K562 (cell line): ENCODE results near the gene ADAMTSL3.

Experiments
- EZH2 ChIP-seq: IDR thresholded peaks from 2 replicates; pipeline ENCODE4 v1.6.1; 2012; ENCODE audit warnings: low read depth, mild to moderate bottlenecking, inconsistent platforms, low read length, borderline replicate concordance
- LEF1 ChIP-seq: fragments of 450-650 bp; IDR thresholded peaks from 2 replicates; pipeline ENCODE4 v1.6.1; 2016; ENCODE audit warnings: mild to moderate bottlenecking
- MEF2A ChIP-seq: IDR thresholded peaks from 2 replicates; pipeline ENCODE4 v1.6.1; 2011; ENCODE audit warnings: low read depth, mild to moderate bottlenecking, low read length, moderate library complexity; ENCODE audit not compliant: control insufficient read depth
- MTA1 ChIP-seq: fragments of 450-650 bp; IDR thresholded peaks from 2 replicates; pipeline ENCODE4 v1.6.1; 2017; ENCODE audit warnings: borderline replicate concordance
- TF ChIP-seq, protein P1 (sequence below), 3 experiments: IDR thresholded peaks in 2 of 3; conservative IDR thresholded peaks in 1 of 3; 2 replicates each; pipeline ENCODE4 v1.5.1; 2011 to 2012; ENCODE audit warnings: low read length in 3 of 3, mild to moderate bottlenecking in 3 of 3, control low read depth in 2 of 3, improper control_type of control experiment in 1 of 3, inconsistent platforms in 1 of 3, low read depth in 1 of 3, mixed read lengths in 1 of 3, moderate library complexity in 1 of 3; ENCODE audit not compliant: insufficient read depth in 2 of 3
- TF ChIP-seq, protein P2 (sequence below): sonication (generic); formaldehyde crosslinking; IDR thresholded peaks from 2 replicates; pipeline ENCODE4 v1.8.0; 2023; ENCODE audit warnings: mild to moderate bottlenecking, missing genetic modification reagents
- TF ChIP-seq, protein P3 (sequence below): sonication (generic); formaldehyde crosslinking; IDR thresholded peaks from 2 replicates; pipeline ENCODE4 v1.9.0; 2022; ENCODE audit warnings: mild to moderate bottlenecking, missing genetic modification reagents
- TF ChIP-seq, protein P4 (sequence below): sonication (generic); formaldehyde crosslinking; IDR thresholded peaks from 2 replicates; pipeline ENCODE4 v1.5.0; 2020; ENCODE audit warnings: missing genetic modification reagents

DNA sequence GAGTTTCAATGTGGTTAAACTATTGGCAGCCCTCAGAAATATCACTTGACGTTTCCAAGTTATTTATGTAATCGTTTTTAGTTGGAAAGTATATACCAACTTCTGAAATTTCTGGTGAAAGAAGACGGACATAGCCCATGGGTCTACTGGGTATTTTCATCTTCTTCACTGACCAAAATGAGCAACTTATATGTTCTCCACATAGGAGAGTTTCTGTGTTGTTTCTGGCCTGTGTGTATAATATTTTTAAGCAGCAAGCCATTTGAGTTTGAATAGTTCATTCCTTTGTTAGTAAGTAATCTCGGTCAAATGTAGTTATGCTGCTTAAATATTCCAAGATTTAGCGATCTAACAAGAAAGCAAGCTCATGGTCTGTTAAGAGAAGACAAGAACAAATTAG is 57.3 kb downstream of the ADAMTSL3 start:
- TF ChIP-seq LEF1 (no peak), MEF2A (no peak), EZH2 (no peak), MTA1 (no peak)
- TF ChIP-seq, protein P1, sequence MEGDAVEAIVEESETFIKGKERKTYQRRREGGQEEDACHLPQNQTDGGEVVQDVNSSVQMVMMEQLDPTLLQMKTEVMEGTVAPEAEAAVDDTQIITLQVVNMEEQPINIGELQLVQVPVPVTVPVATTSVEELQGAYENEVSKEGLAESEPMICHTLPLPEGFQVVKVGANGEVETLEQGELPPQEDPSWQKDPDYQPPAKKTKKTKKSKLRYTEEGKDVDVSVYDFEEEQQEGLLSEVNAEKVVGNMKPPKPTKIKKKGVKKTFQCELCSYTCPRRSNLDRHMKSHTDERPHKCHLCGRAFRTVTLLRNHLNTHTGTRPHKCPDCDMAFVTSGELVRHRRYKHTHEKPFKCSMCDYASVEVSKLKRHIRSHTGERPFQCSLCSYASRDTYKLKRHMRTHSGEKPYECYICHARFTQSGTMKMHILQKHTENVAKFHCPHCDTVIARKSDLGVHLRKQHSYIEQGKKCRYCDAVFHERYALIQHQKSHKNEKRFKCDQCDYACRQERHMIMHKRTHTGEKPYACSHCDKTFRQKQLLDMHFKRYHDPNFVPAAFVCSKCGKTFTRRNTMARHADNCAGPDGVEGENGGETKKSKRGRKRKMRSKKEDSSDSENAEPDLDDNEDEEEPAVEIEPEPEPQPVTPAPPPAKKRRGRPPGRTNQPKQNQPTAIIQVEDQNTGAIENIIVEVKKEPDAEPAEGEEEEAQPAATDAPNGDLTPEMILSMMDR (IDR thresholded peaks at IDR 0.05 in 2 of 3, conservative IDR thresholded peaks at IDR 0.05 in 1 of 3; ENCODE audit: insufficient read depth in 2 of 3, low read depth in 1 of 3, low read length in 3 of 3): no peak
- TF ChIP-seq, protein P2, sequence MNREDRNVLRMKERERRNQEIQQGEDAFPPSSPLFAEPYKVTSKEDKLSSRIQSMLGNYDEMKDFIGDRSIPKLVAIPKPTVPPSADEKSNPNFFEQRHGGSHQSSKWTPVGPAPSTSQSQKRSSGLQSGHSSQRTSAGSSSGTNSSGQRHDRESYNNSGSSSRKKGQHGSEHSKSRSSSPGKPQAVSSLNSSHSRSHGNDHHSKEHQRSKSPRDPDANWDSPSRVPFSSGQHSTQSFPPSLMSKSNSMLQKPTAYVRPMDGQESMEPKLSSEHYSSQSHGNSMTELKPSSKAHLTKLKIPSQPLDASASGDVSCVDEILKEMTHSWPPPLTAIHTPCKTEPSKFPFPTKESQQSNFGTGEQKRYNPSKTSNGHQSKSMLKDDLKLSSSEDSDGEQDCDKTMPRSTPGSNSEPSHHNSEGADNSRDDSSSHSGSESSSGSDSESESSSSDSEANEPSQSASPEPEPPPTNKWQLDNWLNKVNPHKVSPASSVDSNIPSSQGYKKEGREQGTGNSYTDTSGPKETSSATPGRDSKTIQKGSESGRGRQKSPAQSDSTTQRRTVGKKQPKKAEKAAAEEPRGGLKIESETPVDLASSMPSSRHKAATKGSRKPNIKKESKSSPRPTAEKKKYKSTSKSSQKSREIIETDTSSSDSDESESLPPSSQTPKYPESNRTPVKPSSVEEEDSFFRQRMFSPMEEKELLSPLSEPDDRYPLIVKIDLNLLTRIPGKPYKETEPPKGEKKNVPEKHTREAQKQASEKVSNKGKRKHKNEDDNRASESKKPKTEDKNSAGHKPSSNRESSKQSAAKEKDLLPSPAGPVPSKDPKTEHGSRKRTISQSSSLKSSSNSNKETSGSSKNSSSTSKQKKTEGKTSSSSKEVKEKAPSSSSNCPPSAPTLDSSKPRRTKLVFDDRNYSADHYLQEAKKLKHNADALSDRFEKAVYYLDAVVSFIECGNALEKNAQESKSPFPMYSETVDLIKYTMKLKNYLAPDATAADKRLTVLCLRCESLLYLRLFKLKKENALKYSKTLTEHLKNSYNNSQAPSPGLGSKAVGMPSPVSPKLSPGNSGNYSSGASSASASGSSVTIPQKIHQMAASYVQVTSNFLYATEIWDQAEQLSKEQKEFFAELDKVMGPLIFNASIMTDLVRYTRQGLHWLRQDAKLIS: no peak
- TF ChIP-seq, protein P3, sequence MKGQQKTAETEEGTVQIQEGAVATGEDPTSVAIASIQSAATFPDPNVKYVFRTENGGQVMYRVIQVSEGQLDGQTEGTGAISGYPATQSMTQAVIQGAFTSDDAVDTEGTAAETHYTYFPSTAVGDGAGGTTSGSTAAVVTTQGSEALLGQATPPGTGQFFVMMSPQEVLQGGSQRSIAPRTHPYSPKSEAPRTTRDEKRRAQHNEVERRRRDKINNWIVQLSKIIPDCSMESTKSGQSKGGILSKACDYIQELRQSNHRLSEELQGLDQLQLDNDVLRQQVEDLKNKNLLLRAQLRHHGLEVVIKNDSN (CRISPR knock-in tag): no peak
- TF ChIP-seq, protein P4, sequence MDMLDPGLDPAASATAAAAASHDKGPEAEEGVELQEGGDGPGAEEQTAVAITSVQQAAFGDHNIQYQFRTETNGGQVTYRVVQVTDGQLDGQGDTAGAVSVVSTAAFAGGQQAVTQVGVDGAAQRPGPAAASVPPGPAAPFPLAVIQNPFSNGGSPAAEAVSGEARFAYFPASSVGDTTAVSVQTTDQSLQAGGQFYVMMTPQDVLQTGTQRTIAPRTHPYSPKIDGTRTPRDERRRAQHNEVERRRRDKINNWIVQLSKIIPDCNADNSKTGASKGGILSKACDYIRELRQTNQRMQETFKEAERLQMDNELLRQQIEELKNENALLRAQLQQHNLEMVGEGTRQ (CRISPR knock-in tag): no peak
